GM19240 (cell line): Measurements from ENCODE around the gene TREML4.

Source experiments
- DNase-seq: peaks from one replicate; pipeline ENCODE4 v3.0.0; 2011; ENCODE audit warnings: low spot score; ENCODE audit not compliant: insufficient read length

TREML4 gene

GRCh38 chr6:41284726-41285125 lies 56.6 kb downstream of the TREML4 start:
- no peak for DNase-seq

- DNase-seq: no peak
These were observed 58.6 kb downstream of the TREML4 start, which contains the start of gene TREM1 for GRCh38 chr6:41286544-41287346. Gene TREM1 (minus strand): TSS chr6:41286682. CDS start chr6:41286655, 27 bp downstream.

DNA sequence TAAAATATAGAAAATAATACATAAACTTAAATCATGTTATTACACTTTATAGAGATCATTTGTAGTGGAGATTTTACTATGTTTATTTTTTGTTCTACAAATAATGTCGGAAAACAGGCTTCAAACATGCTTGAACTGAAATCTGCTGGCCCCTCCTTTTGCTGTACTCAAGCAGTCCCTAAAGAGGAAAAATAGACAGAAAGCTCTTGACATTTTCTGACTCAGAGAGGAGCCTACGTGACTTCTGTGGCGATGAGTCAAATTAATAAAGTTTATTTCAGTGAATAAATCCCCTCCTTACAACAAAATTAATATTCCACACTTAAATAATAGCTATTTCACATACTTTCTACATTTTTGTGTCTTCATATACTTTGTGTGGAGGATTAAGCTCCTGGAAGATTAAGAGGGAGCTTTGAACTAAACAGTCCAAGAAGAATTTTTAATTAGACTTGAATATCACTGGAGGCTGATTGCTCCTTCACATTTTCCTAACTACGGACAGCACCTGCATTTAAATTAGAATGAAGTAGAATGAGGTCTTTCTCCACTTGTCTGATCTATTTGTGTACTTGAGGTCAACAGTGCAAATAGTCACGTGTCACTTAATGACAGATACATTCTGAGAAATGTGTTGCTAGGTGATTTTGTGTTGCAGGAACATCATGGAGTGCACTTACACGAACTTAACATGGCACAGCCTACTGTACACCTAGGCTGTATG lies 60.0 kb downstream of the TREML4 start:
- no peak for DNase-seq
